AG09319 (cell line): ENCODE measurements around the gene CARD18.

Source experiments
- DNase-seq: peaks from one replicate; pipeline ENCODE4 v3.0.0-alpha.2; 2010; ENCODE audit warnings: low read depth; ENCODE audit errors: extremely low read depth
- TF ChIP-seq, protein P1 (sequence below): IDR thresholded peaks from 2 replicates; pipeline ENCODE4 v1.5.1; 2011; ENCODE audit warnings: low read depth, mild to moderate bottlenecking, inconsistent platforms, low read length, moderate library complexity

Gene CARD18, protein sequence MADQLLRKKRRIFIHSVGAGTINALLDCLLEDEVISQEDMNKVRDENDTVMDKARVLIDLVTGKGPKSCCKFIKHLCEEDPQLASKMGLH

DNA sequence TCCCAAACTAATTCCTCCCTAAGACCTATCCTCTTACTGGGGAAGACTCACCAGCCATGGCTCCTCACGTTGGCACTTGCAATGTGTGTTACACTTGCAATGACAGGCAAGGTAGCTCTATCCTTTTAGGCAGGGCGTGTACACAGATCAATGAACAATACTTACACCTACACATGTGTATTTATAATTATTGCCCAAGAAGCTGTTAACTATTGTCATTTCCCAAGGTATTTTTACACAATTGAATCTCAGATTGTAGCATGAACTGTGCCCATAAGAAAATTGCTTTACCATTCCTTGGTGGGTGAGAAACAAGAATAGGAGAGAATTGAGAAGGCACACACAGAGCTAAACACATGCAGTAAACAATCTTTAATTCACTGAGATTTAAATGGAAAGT, at the start of gene CARD18:
TSS of gene CARD18 (minus strand) at position 101 of the 400 bp plus-strand sequence. CDS start at position 58, 43 bp downstream.
- DNase-seq: no peak
- TF ChIP-seq, protein P1, sequence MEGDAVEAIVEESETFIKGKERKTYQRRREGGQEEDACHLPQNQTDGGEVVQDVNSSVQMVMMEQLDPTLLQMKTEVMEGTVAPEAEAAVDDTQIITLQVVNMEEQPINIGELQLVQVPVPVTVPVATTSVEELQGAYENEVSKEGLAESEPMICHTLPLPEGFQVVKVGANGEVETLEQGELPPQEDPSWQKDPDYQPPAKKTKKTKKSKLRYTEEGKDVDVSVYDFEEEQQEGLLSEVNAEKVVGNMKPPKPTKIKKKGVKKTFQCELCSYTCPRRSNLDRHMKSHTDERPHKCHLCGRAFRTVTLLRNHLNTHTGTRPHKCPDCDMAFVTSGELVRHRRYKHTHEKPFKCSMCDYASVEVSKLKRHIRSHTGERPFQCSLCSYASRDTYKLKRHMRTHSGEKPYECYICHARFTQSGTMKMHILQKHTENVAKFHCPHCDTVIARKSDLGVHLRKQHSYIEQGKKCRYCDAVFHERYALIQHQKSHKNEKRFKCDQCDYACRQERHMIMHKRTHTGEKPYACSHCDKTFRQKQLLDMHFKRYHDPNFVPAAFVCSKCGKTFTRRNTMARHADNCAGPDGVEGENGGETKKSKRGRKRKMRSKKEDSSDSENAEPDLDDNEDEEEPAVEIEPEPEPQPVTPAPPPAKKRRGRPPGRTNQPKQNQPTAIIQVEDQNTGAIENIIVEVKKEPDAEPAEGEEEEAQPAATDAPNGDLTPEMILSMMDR: no peak

DNA sequence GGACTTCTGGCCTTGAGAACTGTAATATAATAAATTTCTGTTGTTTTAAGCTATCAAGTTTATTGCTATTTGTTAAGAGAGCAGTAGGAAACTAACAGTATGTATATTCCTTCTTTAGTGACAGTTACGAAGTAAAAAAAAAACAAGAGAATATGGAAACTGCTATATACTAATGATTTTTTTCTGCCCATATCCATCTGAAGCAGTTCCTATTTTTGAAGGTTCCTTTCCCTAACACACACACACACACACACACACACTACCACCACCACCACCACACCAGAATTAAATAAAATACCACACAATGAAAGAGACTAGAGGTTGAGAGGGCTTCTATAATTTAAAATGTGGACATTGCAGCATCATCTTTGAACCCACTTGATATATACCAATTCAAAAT, 44.4 kb upstream of the CARD18 start:
- DNase-seq: no peak
- TF ChIP-seq, protein P1: no peak

DNA sequence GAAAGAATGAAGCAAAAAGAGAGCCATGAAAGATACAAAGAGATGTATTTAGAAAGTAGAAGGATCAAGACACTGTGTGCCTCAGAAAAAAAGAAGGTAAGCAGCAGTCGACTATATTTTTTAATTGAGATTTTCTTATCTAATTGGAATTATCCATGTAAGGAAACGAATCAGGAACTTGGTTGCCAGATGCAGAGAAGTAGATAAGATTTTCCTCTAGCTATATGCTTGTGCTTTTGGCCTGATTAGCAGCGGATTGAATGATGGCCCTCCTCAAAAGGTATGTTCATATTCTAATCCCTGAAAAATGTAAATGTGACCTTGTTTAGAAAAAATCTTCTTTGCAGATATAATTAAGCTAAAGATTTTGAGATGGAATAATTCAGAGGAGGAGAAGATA, 43.9 kb upstream of the CARD18 start:
- TF ChIP-seq, protein P1: no peak
- no peak for DNase-seq

DNA sequence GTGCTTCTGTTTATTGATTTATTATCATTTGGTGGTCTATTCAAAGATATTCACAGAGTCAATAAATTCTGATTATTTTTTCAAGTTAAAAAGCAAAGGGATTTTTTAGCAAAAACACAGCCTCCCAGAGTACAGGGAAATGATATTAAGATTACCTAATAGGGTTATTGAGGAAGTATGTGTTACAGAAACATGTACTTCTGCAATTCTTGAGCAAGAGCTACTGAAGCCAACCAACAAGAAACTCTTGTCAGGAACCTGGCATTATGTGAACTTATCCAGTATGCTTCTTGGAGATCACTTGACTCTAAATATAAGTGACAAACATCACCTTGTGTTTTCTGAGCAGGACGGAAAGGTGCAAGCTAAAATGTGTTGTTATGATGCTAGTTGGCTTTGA, 42.0 kb upstream of the CARD18 start:
- peak; percentile 4 for DNase-seq
- TF ChIP-seq, protein P1: no peak

DNA sequence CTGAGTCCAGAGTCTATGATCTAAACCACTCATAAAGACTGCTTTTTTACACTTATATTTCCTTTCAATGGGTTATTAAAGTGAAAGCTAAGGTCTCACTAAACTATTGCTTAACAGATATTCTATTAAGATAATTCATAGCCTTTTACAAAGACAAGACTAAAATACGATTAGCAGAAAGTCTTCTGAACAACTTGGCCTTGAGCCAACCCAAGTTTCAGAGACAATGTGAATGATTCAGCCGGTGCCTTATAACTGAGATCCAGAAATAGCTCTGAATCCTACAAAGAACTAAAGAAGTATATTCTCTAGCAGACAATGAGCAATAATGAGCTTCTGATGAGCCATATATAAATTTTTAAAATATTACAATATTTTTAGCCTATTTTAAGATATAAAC, 41.5 kb upstream of the CARD18 start:
- DNase-seq: no peak
- TF ChIP-seq, protein P1: no peak

DNA sequence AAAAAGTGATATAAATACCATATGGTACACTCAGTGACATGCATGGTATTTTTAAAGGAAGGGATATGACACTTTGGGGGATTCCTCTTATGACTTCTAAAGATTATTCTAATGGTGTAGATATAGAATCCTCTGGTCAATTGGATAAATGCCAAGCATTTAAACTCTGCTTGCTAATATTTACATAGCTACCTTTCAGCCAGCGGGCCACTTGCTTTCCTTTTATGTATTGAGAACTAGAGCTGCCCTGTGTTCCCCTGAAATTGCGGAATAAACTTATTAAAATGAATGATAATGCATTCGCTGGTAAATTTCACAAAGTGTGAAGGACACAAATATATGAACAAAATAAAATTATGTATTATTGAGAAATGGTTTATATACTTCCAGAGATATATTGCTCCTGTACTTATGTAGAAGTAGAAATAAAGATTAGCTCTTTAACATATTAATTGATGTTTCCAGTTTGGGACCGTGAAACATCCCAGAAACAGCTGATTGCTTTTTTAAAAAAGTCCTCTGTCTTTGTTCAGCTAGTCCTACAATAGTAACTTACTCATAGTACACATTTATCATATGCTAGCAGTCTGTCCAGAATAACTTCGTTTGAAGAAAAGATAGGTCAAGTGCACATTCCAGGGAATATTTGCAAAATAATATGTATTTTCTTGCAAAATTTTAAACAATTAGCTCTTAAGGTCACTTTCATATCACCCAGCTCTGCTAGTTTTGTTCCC, 40.1 kb upstream of the CARD18 start:
- no peak for DNase-seq
- TF ChIP-seq, protein P1: no peak

DNA sequence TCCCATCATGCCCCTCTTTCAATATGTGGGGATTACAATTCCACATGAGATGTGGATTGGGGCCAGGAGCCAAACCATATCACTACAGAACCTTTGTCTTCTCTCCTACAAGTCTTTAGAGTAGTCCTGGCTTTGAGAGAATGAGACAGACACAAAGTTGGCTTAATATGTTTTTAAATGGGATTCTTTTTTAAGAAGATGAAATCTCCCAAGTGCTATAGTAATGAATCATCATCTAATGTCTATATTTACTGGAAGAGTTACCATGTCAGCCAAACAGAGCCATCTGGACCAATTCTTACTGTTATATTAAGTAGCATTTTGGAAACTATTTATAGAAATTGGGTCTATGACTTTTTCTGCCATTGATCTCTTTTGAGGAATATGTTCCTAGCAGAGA, 38.1 kb upstream of the CARD18 start:
- peak; percentile 75 for DNase-seq
- TF ChIP-seq, protein P1: no peak
